HL-60 (cell line): ENCODE results near the gene WFDC13.

Experiments
- GABPA ChIP-seq: IDR thresholded peaks from 2 replicates; pipeline ENCODE4 v1.6.1; 2012; ENCODE audit warnings: low read depth
- POLR2AphosphoS5 ChIP-seq: IDR thresholded peaks from 2 replicates; pipeline ENCODE4 v1.6.1; 2012; ENCODE audit warnings: low read depth
- SPI1 ChIP-seq: IDR thresholded peaks from 2 replicates; pipeline ENCODE4 v1.6.1; 2012; ENCODE audit warnings: low read depth, mild to moderate bottlenecking, borderline replicate concordance
- TF ChIP-seq, protein P1 (sequence below): IDR thresholded peaks from one replicate; pipeline ENCODE4 v1.5.1; 2011; ENCODE audit warnings: low read length, control low read depth, inconsistent platforms; ENCODE audit not compliant: insufficient read depth
- TF ChIP-seq, protein P2 (sequence below): IDR thresholded peaks from 2 replicates; pipeline ENCODE4 v1.6.1; 2012; ENCODE audit warnings: low read depth; ENCODE audit not compliant: insufficient replicate concordance

DNA sequence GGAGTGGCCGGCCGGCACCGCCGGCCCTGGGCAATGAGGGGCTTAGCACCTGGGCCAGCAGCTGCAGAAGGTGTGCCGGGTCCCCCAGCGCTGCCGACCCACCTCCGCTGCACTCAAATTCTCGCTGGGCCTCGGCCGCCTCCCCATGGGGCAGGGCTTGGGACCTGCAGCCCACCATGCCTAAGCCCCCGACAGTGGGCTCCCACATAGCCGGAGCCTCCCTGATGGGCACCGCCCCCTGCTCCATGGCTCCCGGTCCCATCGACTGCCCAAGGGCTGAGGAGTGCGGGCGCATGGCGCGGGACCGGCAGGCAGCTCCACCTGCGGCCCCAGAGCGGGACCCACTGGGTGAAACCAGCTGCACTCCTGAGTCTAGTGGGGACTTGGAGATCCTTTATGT, 34.1 kb downstream of the WFDC13 start:
- TF ChIP-seq, protein P1, sequence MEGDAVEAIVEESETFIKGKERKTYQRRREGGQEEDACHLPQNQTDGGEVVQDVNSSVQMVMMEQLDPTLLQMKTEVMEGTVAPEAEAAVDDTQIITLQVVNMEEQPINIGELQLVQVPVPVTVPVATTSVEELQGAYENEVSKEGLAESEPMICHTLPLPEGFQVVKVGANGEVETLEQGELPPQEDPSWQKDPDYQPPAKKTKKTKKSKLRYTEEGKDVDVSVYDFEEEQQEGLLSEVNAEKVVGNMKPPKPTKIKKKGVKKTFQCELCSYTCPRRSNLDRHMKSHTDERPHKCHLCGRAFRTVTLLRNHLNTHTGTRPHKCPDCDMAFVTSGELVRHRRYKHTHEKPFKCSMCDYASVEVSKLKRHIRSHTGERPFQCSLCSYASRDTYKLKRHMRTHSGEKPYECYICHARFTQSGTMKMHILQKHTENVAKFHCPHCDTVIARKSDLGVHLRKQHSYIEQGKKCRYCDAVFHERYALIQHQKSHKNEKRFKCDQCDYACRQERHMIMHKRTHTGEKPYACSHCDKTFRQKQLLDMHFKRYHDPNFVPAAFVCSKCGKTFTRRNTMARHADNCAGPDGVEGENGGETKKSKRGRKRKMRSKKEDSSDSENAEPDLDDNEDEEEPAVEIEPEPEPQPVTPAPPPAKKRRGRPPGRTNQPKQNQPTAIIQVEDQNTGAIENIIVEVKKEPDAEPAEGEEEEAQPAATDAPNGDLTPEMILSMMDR = no peak
- TF ChIP-seq GABPA = no peak
- TF ChIP-seq POLR2AphosphoS5 = no peak
- TF ChIP-seq SPI1 = no peak
- TF ChIP-seq, protein P2, sequence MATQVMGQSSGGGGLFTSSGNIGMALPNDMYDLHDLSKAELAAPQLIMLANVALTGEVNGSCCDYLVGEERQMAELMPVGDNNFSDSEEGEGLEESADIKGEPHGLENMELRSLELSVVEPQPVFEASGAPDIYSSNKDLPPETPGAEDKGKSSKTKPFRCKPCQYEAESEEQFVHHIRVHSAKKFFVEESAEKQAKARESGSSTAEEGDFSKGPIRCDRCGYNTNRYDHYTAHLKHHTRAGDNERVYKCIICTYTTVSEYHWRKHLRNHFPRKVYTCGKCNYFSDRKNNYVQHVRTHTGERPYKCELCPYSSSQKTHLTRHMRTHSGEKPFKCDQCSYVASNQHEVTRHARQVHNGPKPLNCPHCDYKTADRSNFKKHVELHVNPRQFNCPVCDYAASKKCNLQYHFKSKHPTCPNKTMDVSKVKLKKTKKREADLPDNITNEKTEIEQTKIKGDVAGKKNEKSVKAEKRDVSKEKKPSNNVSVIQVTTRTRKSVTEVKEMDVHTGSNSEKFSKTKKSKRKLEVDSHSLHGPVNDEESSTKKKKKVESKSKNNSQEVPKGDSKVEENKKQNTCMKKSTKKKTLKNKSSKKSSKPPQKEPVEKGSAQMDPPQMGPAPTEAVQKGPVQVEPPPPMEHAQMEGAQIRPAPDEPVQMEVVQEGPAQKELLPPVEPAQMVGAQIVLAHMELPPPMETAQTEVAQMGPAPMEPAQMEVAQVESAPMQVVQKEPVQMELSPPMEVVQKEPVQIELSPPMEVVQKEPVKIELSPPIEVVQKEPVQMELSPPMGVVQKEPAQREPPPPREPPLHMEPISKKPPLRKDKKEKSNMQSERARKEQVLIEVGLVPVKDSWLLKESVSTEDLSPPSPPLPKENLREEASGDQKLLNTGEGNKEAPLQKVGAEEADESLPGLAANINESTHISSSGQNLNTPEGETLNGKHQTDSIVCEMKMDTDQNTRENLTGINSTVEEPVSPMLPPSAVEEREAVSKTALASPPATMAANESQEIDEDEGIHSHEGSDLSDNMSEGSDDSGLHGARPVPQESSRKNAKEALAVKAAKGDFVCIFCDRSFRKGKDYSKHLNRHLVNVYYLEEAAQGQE = no peak
